Right lobe of liver (tissue), 4 donors: ENCODE measurements around the gene CEP63.

Source experiments
- CTCF ChIP-seq, 4 donors: fragments of 200-600 bp in 3 of 4; fragments of 450-650 bp in 1 of 4; IDR thresholded peaks; one replicate each; pipeline versions ENCODE4 v1.5.1 to v1.8.0; 2016 to 2022; ENCODE audit warnings: antibody characterized with exemption in 4 of 4, mild to moderate bottlenecking in 2 of 4
- POLR2A ChIP-seq: fragments of 450-650 bp; IDR thresholded peaks from one replicate; pipeline ENCODE4 v1.6.1; 2017; ENCODE audit warnings: antibody characterized with exemption, mild to moderate bottlenecking
- donor health status: DM: no; HTN: no; CAD: no.
- donor health status: DM: no; HTN: no; CAD: no.
- donor health status: DM: no; HTN: yes; CAD: no.

DNA sequence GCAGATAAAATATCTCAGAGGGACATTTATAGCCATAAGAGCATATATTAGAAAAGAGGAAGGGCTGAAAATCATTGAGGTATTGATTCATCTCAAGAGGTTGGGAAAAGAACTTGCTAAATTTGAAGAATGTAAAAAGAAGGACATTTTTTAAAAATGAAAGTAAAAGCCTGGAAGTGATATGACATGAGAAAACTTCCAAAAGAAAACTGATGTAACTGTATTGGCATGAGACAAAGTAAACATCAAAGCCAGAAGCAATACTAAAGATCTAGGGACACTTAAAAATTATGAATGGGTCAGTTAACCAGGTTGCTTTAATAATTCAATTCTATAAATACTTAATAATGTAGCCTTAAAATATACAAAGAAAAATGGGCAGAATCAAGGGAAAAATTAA, 31.9 kb downstream of the CEP63 start:
- TF ChIP-seq CTCF (IDR thresholded peaks at IDR 0.05) (no peak), POLR2A (no peak)
